ENCODE measurements around the gene COL7A1. TPM values are rescaled to one million over a fixed set of nuclear protein-coding genes. Genes with fewer than 3 reads are reported as not detected.

Gene COL7A1
- total RNA-seq, 1 experiment from 2014 or later: 40.0 TPM

- POLR2A ChIA-PET: no interaction called here
- TF ChIP-seq POLR2AphosphoS5 (IDR thresholded peaks at IDR 0.05; ENCODE audit: low read depth, low read length): no peak
- TF ChIP-seq, protein P1, sequence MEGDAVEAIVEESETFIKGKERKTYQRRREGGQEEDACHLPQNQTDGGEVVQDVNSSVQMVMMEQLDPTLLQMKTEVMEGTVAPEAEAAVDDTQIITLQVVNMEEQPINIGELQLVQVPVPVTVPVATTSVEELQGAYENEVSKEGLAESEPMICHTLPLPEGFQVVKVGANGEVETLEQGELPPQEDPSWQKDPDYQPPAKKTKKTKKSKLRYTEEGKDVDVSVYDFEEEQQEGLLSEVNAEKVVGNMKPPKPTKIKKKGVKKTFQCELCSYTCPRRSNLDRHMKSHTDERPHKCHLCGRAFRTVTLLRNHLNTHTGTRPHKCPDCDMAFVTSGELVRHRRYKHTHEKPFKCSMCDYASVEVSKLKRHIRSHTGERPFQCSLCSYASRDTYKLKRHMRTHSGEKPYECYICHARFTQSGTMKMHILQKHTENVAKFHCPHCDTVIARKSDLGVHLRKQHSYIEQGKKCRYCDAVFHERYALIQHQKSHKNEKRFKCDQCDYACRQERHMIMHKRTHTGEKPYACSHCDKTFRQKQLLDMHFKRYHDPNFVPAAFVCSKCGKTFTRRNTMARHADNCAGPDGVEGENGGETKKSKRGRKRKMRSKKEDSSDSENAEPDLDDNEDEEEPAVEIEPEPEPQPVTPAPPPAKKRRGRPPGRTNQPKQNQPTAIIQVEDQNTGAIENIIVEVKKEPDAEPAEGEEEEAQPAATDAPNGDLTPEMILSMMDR (IDR thresholded peaks at IDR 0.05): no peak
- TF ChIP-seq SIN3A (IDR thresholded peaks at IDR 0.05; ENCODE audit: borderline replicate concordance, insufficient read depth, low read depth, low read length): no peak
- TF ChIP-seq, protein P2, sequence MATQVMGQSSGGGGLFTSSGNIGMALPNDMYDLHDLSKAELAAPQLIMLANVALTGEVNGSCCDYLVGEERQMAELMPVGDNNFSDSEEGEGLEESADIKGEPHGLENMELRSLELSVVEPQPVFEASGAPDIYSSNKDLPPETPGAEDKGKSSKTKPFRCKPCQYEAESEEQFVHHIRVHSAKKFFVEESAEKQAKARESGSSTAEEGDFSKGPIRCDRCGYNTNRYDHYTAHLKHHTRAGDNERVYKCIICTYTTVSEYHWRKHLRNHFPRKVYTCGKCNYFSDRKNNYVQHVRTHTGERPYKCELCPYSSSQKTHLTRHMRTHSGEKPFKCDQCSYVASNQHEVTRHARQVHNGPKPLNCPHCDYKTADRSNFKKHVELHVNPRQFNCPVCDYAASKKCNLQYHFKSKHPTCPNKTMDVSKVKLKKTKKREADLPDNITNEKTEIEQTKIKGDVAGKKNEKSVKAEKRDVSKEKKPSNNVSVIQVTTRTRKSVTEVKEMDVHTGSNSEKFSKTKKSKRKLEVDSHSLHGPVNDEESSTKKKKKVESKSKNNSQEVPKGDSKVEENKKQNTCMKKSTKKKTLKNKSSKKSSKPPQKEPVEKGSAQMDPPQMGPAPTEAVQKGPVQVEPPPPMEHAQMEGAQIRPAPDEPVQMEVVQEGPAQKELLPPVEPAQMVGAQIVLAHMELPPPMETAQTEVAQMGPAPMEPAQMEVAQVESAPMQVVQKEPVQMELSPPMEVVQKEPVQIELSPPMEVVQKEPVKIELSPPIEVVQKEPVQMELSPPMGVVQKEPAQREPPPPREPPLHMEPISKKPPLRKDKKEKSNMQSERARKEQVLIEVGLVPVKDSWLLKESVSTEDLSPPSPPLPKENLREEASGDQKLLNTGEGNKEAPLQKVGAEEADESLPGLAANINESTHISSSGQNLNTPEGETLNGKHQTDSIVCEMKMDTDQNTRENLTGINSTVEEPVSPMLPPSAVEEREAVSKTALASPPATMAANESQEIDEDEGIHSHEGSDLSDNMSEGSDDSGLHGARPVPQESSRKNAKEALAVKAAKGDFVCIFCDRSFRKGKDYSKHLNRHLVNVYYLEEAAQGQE (IDR thresholded peaks at IDR 0.05; ENCODE audit: insufficient read depth in 1 of 2, low read depth in 2 of 2, low read length in 1 of 2): no peak
- Histone ChIP-seq H3K27me3 (ENCODE audit: control insufficient read depth, insufficient read depth, low read length) (no peaks in the 10 kb centered on the region), H3K4me1 (ENCODE audit: control insufficient read depth, insufficient read depth, low read length) (peaks cover 11% of the 10 kb centered on the region), H3K4me3 (ENCODE audit: low read depth in 2 of 2, low read length in 2 of 2) (no peak overlapping the region), H3K27ac (ENCODE audit: low read length) (no peak overlapping the region), H3K36me3 (ENCODE audit: control insufficient read depth, insufficient read depth, low read length) (no peaks in the 10 kb centered on the region), H3K9me3 (ENCODE audit: control insufficient read depth, insufficient read depth, low read depth, low read length) (no peaks in the 10 kb centered on the region)
- no peak for DNase-seq (ENCODE audit: low read depth, low spot score)
- in situ Hi-C loops (cut with HindIII; ENCODE audit: low pct_unique_long_range_greater_than_20kb, low sequenced_read_pairs) (no loop called here), intact Hi-C loops (cut with micrococcal nuclease; ENCODE audit: unreplicated experiment) (no loop called here)
- no peak for ATAC-seq
- CTCF ChIA-PET: no interaction called here
- BruUV-seq (replicated peaks): no TSS peak
These were observed 3.7 kb downstream of the COL7A1 start for GRCh38 chr3:48591436-48591835.

DNA sequence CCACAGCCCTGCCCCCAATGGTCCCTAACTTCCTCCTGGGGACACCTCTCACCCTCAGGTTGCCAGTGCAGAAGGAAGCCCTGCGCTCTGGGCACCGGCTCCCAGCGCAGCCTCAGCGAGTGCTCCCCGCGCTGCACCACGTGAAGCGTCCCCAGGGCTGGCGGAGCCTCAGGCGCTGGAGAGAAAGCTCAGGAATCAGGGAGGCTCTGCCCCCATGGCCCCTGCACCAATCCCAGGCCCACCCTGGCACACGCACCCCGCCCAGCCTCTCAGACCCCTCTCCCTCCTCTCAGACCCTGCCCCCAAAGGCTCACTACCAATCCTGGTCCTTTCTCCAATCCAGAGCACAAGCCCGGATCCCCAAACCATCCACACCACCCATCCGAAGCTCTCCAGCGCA is 6.9 kb downstream of the COL7A1 start:
- Histone ChIP-seq H3K27me3 (ENCODE audit: control insufficient read depth, insufficient read depth, low read length) (no peaks in the 10 kb centered on the region), H3K27ac (ENCODE audit: low read length) (no peak overlapping the region), H3K4me1 (ENCODE audit: control insufficient read depth, insufficient read depth, low read length) (no peaks in the 10 kb centered on the region), H3K9me3 (ENCODE audit: control insufficient read depth, insufficient read depth, low read depth, low read length) (no peaks in the 10 kb centered on the region), H3K4me3 (ENCODE audit: low read depth in 2 of 2, low read length in 2 of 2) (no peak overlapping the region), H3K36me3 (ENCODE audit: control insufficient read depth, insufficient read depth, low read length) (no peaks in the 10 kb centered on the region)
- in situ Hi-C loops (cut with HindIII; ENCODE audit: low pct_unique_long_range_greater_than_20kb, low sequenced_read_pairs) (no loop called here), intact Hi-C loops (cut with micrococcal nuclease; ENCODE audit: unreplicated experiment) (no loop called here)
- BruUV-seq (replicated peaks): no TSS peak
- CTCF ChIA-PET: no interaction called here
- TF ChIP-seq POLR2AphosphoS5 (IDR thresholded peaks at IDR 0.05; ENCODE audit: low read depth, low read length): no peak
- TF ChIP-seq, protein P1 (IDR thresholded peaks at IDR 0.05): no peak
- TF ChIP-seq, protein P2 (IDR thresholded peaks at IDR 0.05; ENCODE audit: insufficient read depth in 1 of 2, low read depth in 2 of 2, low read length in 1 of 2): no peak
- ATAC-seq: no peak
- POLR2A ChIA-PET: no interaction called here
- DNase-seq (ENCODE audit: low read depth, low spot score): no peak
